Testis (tissue), 2 donors: Measurements from ENCODE around the gene DNAJB6.

Source experiments
- CTCF ChIP-seq, 3 experiments: fragments of 450-650 bp in 2 of 3; fragments of 200-600 bp in 1 of 3; sonication (generic) in 1 of 3; IDR thresholded peaks; one replicate each; pipeline ENCODE4 v1.5.1; 2016 to 2019; ENCODE audit warnings: antibody characterized with exemption in 3 of 3, mild to moderate bottlenecking in 2 of 3, moderate library complexity in 1 of 3
- POLR2A ChIP-seq: fragments of 450-650 bp; IDR thresholded peaks from one replicate; pipeline ENCODE4 v1.6.1; 2017; ENCODE audit warnings: antibody characterized with exemption, mild to moderate bottlenecking, moderate library complexity

GRCh38 chr7:157459966-157460365 lies 123.2 kb downstream of the DNAJB6 start:
- TF ChIP-seq CTCF (IDR thresholded peaks at IDR 0.05): no peak
- no peak for TF ChIP-seq POLR2A
